RWPE1 (cell line): ENCODE results near the gene A1BG.

Experiments used
- CTCF ChIA-PET: fragments of 350-600 bp; sonication (Branson Sonifier 250); formaldehyde crosslinking; extraction: SDS; loops from one replicate; lab custom pipeline; 2021; lab: Yijun Ruan, JAX
- POLR2A ChIA-PET: fragments of 400-600 bp; formaldehyde crosslinking; extraction: SDS; loops from one replicate; lab custom pipeline; 2020; ENCODE audit warnings: antibody characterized with exemption; ENCODE audit not compliant: low non-redundant PET; lab: Yijun Ruan, JAX
- DNase-seq: peaks from one replicate; pipeline ENCODE4 v3.0.0; 2012; ENCODE audit warnings: low spot score
- H3K27ac ChIP-seq: fragments of 450-650 bp; 2 replicates; pipeline ENCODE4 v1.5.1; 2017
- TF ChIP-seq, protein P1 (sequence below): fragments of 450-650 bp; conservative IDR thresholded peaks from 2 replicates; pipeline ENCODE4 v1.5.1; 2017; ENCODE audit warnings: low read depth, mild to moderate bottlenecking

A1BG gene

DNA sequence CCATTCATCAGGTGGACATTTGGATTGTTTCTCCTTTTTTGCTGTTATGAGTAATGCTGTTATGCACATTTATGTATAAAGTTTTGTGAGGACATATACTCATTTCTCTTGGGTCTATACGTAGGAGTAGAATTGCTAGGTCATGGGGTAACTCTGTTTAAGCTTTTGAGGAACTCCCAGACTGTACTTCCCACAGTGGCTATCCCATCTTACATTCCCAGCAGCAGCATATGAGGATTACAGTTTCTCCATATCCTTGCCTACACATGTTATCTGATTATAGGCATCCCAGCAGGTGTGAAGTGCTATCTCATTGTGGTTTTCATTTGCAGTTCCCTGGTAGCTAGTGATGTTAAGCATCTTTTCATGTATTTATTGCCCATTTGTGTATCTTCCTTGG is 20.6 kb downstream of the A1BG start:
- ChIA-PET CTCF (no interaction called here), POLR2A (no interaction called here)
- TF ChIP-seq, protein P1, sequence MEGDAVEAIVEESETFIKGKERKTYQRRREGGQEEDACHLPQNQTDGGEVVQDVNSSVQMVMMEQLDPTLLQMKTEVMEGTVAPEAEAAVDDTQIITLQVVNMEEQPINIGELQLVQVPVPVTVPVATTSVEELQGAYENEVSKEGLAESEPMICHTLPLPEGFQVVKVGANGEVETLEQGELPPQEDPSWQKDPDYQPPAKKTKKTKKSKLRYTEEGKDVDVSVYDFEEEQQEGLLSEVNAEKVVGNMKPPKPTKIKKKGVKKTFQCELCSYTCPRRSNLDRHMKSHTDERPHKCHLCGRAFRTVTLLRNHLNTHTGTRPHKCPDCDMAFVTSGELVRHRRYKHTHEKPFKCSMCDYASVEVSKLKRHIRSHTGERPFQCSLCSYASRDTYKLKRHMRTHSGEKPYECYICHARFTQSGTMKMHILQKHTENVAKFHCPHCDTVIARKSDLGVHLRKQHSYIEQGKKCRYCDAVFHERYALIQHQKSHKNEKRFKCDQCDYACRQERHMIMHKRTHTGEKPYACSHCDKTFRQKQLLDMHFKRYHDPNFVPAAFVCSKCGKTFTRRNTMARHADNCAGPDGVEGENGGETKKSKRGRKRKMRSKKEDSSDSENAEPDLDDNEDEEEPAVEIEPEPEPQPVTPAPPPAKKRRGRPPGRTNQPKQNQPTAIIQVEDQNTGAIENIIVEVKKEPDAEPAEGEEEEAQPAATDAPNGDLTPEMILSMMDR = no peak
- H3K27ac ChIP-seq = no peak overlapping the region
- DNase-seq = no peak

DNA sequence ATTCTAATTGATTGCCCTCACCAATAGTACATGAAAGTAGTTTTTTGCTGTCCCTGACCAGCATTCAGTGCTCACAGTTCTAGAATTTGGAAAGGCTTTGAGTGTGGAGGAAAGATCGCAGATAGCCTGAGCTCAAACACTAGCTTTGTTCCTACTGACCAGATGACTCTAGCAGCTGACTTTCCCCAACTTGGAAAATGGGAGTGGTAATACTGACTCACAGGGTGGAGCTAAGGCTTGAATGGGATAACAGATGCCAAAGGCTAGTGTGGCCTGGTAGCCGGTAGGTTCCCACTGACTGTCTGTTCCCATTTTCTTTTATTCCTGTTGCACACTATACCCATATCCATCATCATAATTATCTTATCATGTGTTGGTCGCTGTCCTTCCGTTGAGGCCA is 22.8 kb downstream of the A1BG start:
- TF ChIP-seq, protein P1 = no peak
- no peak overlapping the region for H3K27ac ChIP-seq
- CTCF ChIA-PET = no interaction called here
- DNase-seq = peak; percentile 83
- POLR2A ChIA-PET = no interaction called here

DNA sequence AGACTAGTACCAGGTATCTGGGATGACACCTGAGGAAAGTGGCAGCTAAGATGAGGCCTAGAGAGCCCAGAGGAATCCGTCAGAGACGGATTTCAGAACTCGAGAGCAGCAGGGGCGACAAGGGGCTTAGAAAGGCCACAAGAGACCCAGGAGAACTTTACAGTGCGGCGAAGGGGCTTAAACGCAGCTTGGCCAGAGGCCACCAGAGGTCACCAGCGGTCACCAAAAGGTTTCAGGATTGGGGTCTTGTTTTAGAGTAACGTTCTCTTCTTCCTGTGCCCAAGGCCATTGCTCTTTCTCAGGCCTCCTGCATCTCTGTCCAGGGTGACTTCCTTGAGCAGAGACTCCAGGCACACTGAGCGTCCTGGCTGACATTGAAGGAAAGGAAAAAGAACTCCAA is 24.3 kb downstream of the A1BG start:
- no peak overlapping the region for H3K27ac ChIP-seq
- TF ChIP-seq, protein P1 = no peak
- no peak for DNase-seq
- ChIA-PET POLR2A (no interaction called here), CTCF (no interaction called here)

DNA sequence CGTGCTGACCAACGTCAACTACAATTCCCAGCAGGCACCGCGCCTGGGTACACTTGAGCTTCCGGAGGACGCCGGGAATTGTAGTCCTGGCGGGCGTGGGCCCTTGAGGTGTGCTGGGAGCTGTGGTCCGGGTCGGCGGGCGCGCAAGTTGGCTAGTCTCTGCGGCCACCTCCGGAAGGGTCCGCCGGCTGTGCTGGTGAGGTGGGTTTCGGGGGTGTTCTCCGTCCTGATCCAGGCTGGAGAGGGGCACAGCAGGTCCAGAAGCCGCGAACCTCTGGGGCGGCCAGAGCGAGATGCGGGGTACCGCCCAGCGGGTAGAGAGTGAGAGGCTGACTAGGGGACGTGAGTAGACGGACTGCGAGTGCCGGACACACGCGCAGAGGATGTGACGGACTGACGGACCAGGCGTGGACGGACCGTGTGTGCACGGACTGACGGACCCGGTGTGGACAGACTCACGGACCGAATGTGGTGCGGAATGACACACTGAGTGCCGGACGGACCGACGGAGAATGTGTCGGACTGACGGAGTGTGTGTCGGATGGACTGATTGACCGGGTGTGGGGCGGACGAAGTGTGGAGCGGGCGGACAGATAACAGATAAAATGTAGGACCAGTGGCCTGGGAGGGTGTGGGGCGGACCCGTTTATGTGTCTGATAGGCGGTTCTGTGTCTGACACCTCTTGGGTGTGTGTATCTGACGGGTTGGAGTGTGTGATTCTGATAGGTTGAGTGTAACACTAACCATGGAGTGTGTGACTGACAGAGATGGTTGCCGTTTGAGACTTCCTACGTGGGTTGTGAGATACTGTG is 26.2 kb downstream of the A1BG start, which contains the start of gene ZSCAN22:
Gene ZSCAN22 (plus strand): TSS at position 81 of the 813 bp plus-strand sequence. CDS start 7,809 bp downstream, outside the sequence.
- CTCF ChIA-PET = interaction anchor here (0.6 kb wide), 2 partner anchors 12 to 126 kb away, joined by 3 read pairs; no protein-coding TSS in a partner anchor

DNA sequence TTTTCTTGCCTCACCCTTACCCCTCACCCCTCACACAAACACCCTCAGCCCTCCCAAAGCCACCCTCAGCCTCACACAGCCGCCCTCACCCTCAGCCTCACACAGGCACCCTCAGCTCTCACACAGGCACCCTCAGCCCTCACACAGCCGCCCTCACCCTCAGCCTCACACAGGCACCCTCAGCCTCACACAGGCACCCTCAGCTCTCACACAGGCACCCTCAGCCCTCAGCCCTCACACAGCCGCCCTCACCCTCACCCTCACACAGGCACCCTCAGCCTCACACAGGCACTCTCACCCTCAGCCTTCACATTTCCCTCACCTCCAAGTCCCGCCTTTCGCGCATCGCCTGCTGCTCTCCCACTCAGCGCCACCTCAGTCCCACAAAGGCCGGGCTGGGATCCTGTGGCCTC is 26.8 kb downstream of the A1BG start:
- ChIA-PET CTCF (interaction anchor here (0.6 kb wide), 2 partner anchors 12 to 127 kb away, joined by 3 read pairs; no protein-coding TSS in a partner anchor), POLR2A (interaction anchor here (0.6 to 0.9 kb wide), 2 partner anchors 36 to 43 kb away, joined by 3 to 4 read pairs; partner anchors contain the start of gene ZNF497)
- H3K27ac ChIP-seq = peak overlapping the region; percentile 88
- no peak for DNase-seq
- TF ChIP-seq, protein P1 = no peak

More for the DNA sequence above, 26.2 kb downstream of the A1BG start, which contains the start of gene ZSCAN22:
- peak within 1 kb of the TSS; percentile 88 for H3K27ac ChIP-seq
- POLR2A ChIA-PET = interaction anchor here (0.6 to 0.9 kb wide), 2 partner anchors 35 to 42 kb away, joined by 3 to 4 read pairs; partner anchors contain the start of gene ZNF497
- TF ChIP-seq, protein P1 = no peak
- peak; percentile 95 for DNase-seq

DNA sequence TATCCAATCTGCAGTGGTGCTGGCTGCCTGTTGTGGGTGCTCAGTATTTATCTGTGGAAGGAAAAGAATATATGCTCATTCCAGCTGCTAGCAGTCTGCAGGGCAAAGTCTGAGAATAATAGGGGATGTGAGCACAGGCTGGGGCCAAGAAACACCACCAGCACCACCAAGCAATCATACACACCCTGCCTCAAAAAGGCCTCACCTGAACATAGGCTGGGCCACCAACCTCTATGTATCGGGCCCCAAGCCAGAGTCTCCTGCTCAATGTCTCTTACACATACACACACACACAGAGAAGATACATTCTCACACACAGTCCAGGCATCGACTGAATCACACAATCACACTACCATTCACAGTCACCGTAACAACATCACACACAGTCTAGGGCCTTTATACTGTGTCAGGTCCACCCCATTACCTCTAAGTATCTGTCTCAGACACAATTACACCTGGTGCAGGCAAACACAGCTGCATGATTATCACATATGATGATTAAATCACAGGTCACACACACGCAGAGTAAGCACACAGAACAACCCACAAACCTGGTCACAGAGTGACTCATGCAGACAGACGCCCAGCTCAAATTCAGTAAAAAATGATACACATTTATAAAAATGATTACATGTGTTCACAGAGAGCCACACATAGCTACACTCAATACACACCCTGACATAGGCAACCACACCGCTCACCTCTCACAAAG is 27.8 kb downstream of the A1BG start:
- DNase-seq = no peak
- TF ChIP-seq, protein P1 = no peak
- CTCF ChIA-PET = no interaction called here
- POLR2A ChIA-PET = no interaction called here
- no peak overlapping the region for H3K27ac ChIP-seq
